Activated CD4-positive, CD25-positive, alpha-beta regulatory T cell treated with anti-CD3 and anti-CD28 coated beads, Interleukin-2, amount 50 U/mL, for 72 hours (primary cell): ENCODE results near the gene IGDCC3.
"Not testable (repeated sequence)": the region's sequence is repeated elsewhere in the genome, so short reads cannot be mapped to it uniquely, and the experiment has no call there.

Experiments used
- DNase-seq: peaks from one replicate; pipeline ENCODE4 v3.0.0; 2021

Gene IGDCC3

DNA sequence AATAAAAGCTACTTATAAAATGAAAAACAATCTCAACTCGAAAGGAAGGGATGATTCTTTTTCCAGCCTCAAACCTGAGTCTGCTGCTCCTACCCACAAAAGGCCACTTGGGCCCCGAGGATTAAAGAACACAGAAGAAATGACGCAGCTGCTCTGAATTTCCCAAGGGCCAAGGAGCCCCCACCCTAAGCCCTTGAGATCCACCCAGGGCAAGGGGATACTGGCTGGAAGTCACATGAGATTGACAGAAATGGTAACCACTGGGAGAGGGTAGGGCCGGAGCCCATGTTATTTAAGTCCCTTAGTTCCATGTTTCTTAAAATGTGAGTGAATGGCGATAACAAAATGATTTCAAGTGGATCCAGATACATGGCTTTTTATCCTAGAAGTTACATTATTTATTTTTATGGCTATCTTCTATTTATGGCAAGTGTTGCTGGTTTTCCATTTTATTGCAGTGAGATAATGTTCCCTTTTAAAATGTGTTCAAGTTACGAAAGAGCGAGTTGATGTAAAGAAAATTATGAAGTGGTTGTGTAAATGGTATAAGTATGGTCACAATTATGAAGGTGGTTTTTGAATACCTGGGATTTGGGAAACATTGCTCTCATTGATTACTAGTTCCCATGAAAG, 28.1 kb upstream of the IGDCC3 start:
- no peak for DNase-seq

DNA sequence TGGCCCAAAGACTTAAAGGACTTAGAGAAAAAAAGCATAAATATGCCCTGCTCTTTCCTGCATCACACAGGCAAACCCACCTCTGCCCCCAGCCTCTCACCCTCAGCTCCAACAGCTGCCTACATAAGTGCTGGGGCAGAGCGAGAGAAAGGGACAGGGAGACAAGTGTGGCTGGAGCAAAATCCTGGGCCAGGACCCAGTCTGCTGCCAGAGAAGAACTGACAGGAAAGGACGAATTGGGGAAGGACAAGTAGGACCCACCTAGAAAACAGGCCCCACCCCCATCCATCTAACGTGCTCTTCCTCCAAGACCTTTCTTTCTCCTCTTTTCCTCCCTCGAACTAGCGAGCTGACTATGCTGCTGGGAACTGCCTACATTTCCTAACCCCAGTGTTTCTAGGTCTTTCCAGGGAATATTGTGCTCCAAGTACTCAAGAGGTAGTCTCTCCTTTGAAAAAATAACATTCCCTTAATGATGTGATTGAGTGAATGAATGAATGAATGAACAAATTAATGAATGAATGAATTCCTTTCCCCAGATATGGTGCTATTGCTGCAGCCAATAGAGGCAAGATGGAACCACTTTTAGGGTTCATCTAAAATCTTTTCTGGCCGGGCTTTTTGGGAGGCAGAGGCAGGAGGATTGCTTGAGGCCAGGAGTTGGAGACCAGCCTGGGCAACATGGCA, 26.5 kb upstream of the IGDCC3 start:
- no peak for DNase-seq

DNA sequence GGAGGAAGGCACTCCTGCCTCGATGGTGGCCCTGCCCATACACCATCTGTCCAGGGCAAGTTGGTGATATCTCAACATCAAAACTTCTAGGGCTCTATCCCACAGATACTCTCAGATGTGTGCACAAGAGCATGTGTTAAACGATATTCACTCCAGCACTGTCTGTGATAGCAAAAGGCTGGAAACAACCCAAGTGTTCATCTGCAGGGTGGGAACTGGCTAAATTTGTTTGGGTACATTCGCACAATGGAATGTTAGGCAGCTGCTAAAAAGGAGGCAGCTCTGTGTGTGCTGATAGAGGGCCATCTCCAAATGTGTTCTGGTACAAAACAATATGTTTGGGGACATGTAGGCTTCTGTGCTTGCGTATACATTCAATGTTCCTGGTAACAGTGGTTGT, 25.2 kb upstream of the IGDCC3 start:
- no peak for DNase-seq

DNA sequence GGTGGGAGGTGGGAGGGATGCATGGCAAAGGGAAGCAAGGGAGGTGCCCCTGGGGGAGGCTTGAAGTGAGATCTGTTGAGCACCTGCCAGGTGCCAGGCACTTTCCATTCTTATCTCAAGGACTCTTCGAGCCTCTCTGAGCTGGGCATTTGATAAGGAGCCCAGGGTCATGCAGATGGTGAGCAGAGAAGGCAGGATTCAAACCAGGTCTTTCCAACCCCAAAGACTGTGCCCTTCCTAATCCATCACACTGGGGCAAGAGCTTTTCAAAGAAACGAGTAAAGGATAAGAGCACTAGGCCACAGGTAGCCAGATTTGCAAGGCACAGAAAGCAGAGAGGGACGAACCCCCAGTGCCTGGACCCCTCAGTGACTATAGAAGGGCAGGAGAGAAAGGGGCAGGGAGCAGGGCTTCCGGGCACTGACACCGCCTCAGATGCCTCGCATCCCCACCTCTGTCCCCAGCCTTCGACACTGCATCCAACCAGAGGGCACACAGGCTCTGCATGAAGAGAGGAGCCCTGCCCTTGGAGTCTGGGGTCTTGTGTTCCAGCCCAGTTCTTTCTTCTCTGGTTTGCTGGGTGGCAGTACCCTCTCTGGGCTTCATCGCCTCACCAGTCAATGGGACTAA, 23.9 kb upstream of the IGDCC3 start:
- DNase-seq = no peak

DNA sequence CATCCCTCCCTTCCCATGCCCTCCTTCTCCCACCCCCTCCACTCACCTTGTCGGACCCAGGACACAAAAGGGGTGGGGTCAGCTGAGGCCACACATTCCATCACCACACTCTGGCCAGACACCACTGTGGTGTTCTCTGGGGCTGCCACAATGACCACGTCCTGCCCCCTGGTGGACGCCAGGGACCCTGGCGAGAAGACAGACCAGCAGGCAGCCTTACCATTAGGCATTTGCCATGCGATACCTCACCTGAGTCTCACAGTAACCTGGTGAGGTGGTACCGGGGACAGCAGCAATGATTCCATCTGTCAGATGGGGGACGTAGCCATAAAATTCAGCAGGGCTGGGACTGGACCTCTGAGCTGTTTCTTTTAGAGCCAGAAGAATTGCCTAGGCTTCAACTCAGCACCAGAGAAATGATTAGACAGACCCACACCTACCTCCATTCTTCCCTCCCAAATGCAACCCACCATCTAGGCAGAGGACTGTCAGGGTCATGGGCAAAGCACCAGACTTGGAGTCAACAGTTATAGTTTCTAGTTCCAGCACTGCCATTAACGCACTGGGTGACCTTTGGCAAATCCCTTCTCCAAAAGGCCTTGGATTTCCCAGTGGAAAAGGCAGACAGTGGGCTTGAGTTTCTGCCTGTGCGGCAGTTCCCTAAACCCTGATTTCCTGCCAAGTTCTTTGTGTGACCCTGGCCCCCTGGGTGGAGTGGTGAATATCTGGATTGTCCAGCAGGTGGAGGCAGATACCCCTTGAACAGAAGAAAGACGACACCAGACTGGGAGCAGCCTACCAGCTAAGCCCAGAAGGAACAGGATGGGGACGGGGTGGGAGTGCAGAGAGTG, 23.2 kb upstream of the IGDCC3 start:
- peak; percentile 55 for DNase-seq

DNA sequence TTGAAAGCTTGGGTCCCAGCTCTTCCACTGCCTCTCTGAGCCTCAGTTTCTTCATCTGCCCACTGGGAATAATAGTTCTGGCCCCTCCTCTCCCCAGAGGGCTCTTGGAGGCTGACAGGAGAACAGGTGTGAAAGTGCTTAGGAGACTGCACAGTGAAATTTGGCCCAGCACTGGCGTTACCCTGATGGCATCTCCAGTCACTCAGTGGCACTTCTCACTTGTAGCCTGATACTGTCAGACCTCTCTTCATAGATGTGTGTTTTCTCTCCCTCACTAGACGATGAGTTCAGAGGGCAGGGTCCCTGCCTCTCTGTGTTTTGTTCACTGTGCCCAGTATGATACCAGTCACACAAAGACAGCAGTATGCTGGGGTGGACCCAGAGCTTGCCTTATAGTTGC, 22.2 kb upstream of the IGDCC3 start:
- DNase-seq = no peak

DNA sequence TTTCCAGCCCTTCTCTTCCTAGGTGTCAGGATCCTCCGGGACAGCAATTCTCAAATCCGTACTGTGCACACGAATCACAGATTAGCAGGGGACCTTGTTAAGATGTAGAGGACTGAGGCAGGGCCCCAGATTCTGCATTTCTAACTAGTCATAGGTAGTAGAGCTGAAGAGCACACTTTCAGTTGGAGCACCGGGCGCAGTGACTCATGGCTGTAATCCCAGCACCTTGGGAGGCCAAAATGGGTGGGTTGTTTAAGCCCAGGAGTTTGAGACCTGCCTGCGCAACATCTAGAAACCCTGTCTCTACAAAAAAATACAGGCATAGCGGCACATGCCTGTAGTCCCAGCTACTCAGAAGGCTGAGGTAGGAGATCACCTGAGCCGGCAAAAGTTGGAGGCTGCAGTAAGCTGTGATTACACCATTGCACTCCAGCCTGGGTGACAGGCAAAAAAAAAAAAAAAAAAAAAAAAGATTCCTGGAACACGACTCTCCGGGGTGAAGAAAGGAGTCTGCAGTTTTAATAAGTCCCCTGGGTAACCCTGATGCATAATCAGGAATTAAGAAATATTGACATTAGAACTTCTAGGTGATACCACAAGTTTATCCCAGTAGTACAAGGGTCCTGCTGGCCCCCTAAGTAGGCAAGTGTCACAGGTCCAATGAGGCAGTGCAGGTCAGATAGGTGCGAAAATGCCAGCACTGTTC, 21.4 kb upstream of the IGDCC3 start:
- DNase-seq = no peak

DNA sequence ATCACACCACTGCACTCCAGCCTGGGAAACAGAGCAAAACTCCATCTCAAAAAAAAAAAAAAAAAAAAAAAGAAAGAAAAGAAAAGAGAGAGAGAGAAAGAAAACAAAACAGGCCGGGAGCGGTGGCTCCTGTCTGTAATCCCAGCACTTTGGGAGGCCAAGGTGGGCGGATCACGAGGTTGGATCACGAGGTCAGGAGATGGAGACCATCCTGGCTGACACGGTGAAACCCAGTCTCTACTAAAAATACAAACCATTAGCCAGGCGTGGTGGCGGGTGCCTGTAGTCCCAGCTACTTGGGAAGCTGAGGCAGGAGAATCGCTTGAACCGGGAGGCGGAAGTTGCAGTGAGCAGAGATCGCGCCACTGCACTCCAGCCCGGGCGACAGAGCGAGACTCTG, 20.7 kb upstream of the IGDCC3 start:
- not testable (repeated sequence) for DNase-seq

DNA sequence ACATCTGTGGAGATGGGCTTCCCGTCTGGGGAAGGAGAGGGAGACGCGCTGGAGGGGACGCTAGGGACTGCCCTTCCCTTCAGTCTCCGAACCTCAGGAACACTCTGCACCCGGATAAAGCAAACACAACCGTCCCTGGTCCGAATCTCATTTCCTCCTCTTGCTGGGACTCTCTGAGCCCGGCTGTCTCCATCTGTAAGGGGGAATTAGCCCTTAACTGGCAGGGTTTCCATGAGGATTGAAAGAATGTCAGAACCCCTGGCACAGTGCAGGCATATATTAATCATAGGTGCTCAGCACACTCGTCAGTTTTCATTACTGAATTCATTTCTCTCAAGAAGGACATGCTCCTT, 19.1 kb upstream of the IGDCC3 start:
- no peak for DNase-seq

DNA sequence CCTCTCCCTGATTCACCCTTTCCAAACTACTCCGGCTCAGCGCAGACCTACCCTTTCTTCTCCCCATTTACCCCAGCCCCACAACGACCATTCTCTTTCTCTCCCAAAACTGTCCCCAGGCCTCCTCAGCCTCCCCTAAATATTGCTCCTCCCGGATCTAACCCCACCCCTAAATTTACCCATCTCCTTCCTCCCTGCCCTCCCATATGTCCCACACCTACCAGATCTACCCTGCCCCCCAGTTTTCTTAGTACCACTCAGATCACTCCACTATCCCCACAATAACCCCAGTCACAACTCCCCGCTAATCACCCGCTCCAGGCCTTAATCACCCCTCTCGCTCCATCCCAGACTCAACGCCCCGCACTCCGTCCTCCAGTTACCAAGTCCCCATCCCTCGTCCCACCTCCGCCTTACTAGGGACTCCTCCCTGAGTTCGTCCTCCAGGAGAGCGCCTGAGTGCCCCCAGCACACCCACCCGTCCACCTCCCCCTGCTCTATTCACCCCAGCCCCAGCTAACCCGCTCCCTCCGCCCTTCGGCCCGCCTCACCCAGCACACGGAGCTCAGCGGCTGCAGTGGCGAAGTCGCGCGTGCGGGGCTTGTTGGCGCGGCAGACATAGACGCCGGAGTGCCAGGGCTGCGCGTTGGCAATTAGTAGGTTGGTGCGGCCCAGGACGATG, 18.6 kb upstream of the IGDCC3 start:
- no peak for DNase-seq

DNA sequence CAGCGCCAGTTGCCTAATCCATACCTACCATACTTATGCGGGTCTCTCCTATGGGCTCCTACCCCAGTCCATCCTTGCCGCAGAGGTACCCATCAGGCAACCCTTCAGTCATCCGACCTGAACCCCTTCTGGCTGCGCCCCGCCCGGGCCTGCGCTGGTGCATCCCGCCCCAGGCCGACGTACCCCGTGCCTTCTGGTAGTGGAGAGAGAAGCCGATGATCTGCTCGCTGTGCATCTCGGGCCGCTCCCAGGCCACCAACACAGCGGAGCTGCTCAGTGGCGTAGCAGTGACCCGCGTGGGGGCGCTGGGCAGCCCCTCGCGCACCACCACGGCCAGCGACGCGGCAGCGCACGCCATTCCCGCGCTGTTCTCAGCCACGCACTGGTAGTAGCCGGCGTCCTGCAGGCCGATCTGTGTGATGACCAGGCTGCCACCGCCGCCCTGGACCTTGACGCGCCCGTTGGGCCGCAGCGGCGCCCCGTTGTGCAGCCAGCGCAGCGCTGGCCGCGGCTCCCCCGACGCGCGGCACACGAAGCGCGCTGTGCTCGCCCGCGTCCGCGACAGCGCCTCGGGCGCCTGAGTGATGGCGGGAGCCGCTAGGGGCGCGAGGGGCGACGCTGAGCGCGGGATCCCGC, 17.9 kb upstream of the IGDCC3 start:
- DNase-seq = no peak

DNA sequence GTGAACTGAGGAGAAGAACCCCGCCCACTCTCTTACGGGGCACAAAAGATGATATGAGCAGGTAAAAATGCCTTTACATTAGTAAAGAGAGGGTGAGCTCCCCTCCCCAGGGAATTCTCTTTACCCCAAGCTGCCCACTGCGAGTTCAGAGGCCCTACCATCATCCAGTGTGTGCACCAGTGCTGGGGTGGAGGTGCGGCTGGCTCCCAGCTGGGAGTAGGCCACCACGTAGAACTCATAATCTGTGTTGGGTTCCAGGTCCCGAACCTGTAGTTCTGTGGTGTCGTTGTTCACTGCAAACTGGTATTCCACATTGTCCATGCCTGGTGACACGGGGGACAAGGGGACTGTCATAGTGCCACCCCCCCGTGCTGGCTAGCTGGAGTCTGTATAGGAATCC, 17.1 kb upstream of the IGDCC3 start:
- DNase-seq = no peak

DNA sequence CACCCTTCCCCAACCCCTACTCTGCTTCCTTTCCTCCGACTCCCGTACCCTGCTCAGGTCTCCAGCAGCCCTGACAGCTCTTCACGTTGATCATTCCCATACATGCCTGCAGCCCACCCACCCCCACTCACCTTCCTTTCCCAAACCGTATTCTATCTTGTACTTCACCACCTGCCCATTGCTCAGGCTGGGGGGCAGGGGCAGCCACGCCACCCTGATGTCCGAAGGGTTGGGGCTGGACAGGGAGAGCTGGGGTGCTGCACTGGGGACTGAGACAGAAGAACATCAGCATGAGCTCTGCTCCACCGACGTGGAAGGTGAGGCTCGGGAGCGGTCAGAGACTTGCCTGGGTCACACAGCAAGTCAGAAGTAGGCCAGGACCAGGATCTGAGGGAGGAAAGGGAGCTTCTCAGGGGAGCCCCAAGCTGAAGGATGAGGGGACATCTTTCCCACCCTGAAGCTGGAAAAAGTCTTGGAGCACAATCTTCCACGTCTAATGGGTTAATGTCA, 16.5 kb upstream of the IGDCC3 start:
- DNase-seq = no peak

DNA sequence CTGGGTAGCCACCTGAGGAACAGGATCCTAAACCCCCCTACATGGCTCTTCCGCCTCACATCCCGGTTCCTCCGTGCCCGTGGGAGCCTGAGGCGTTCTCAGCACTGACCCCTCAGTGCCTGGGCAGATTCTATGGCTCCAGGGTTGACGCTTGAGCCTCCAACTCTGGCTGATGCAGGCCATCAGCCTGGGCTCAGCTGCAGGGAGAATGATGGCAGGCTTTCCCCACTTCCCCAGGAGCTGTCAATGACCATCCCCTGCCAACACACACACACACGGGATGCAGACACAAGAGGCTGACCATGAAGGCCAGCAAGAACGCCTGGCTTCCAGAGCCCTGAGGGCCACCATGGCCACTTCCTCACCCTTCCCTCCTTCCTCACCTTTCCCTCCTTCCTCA, 15.8 kb upstream of the IGDCC3 start:
- no peak for DNase-seq

DNA sequence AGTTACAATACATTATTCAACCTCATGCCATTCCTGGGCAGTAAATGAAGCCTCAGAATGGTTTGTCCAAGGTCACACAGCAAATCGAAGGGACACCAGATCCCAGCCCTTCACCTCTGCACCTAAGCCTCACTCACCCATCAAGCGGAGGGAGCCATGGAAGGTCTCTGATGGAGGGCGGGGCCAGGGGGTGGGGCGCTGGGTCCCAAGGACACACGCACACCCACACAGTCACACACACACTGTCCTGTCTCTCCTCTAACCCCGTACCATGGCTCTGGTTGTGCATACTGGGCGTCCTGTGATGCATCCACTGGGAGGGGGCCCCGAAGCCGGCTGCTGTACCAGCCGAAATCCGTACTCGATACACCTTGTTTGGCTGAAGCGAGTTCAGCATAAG, 15.3 kb upstream of the IGDCC3 start:
- DNase-seq = no peak

DNA sequence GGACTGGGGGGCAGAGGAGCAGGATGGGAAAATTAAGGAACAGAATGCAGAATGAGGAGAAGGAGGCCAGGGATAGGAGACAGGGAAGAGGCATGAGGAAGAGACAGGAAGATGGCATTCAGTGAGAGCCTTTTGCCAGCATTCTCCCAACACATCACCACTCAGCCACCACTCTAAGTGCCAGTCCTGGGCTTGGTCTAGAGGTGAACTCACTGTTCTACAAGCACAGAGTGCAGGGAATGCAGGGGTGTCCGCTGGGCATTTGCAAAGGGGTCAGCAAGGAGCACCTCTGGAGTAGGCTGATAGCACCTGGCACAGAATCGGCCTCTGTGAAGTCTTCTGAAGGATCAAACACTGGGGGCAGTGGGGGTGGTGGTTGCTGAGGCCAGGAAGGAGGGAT, 14.6 kb upstream of the IGDCC3 start:
- no peak for DNase-seq

DNA sequence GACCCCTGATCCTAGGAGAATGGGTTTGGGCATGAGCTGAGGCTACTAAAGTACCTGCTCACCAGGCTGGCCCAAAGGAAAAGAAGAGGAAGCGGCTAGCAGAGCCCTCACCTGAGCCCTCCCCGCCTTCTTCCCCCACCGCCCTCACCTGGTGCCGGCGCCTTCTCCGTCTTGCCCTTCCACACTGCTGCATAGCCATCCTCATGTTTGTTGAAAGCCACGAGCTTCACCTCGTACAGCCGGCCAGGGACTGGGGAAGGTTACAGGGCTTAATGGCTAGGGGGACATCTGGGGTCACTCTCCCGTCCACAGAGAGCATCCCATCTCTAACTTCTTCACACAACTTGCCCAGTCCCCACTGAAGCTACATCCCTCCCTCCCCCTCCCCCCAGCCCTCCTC, 13.9 kb upstream of the IGDCC3 start:
- DNase-seq = no peak

DNA sequence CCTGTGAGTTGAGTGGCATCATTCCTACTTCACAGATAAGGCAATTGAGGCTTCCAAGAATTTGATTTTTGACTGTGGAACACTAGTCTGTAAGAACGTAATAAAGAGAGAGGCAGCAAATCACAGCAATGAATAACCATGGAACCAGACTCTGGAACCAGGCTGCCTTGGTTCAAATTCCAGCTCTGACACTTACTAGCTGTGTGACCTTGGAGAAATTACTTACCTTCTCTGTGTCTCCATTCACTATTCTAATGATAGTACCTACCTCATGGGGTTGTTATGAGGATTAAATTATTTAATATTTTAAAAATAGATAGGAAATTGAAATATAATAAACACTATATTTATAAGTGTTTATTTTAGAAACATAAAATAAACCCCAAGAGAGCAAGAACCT, 12.6 kb upstream of the IGDCC3 start:
- DNase-seq = no peak

DNA sequence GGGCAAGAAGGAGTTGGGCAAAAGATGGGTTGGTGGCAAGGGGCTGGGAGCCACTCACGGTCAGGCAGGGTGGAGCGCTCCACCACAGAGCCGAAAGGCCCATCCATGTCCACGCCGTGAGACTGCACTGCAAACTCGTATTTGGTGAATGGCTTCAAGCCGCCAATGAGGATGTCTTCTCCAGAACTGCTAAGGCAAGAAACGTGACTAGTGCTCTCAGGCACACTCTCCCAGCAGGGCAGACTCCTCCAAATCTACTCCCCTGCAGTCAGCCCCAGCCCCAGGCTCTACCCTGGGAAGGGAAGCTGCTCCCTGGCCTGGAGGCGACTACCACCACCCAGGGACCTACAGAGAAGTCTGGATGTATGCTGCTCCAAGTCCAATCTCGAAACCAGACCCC, 11.4 kb upstream of the IGDCC3 start:
- DNase-seq = no peak

DNA sequence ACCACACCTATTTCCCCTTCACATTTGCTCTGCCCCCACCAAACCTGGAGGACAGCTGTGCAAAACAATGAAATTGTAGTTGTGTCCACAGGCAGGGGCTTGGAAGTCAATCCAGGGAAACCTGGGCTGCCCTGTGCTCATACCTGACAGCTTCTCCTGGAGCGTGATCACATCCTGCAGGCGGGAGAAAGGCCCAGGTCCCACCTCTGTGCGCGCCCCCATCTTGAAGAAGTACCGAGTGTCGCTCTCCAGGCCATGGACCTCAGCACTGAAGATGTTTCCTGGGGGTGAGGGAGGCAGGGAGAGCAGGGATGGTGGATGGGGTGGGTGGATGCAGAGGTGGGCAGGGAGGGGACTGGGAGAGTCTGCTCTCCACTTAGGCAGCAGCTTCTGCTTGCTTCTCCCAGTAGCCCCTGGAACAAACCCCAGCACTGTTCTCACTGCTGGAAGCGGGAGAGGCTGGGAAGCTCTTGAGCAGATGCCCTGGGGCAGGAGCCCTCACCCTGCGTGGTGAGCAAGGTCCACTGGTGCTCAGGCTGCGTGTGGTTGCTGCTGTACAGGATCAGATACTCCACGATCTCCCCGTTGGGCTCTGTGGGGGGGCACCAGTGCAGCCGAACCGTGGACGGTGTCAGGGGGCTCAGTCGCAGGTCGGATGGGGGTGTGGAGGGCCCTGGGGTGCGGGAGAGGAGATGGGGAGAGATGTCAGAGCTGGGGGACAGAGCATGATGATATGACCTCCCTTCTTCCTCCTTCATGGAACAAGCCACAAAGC, 10.7 kb upstream of the IGDCC3 start:
- DNase-seq = no peak

DNA sequence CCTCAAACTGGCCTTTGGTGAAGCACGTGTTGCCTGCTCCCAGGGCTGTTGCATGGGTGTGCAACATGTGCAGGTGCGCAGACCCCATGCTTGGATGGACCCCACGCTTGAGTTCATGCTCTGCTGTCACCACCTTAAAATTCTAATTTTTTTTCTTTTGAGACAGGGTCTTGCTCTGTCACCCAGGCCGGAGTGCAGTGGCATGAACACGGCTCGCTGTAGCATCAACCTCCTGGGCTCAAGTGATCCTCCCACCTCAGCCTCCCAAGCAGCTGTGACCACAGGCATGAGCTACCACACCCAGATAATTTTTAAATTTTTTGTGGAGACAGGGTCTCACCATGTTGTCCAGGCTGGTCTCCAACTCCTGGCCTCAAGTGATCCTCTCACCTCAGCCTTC, 9.1 kb upstream of the IGDCC3 start:
- no peak for DNase-seq
